ENCODE measurements around the gene PPARG.

GRCh38 chr3:12462159-12462947 is 173.5 kb downstream of the PPARG start:
- TF ChIP-seq POLR2A (IDR thresholded peaks at IDR 0.05; ENCODE audit: low read depth, low read length) (no peak), EZH2 (IDR thresholded peaks at IDR 0.05; ENCODE audit: borderline replicate concordance, low read depth, low read length, severe bottlenecking) (no peak), CTCF (IDR thresholded peaks at IDR 0.05; ENCODE audit: extremely low read depth in 1 of 2, insufficient read depth in 1 of 2, low read depth in 1 of 2, low read length in 2 of 2) (no peak), POLR2AphosphoS5 (IDR thresholded peaks at IDR 0.05; ENCODE audit: insufficient read depth, low read depth, low read length) (no peak), FOS (IDR thresholded peaks at IDR 0.05; ENCODE audit: borderline replicate concordance, insufficient read depth, low read length) (peak; percentile 74), MYC (IDR thresholded peaks at IDR 0.05; ENCODE audit: low read depth, low read length) (no peak), MAX (IDR thresholded peaks at IDR 0.05; ENCODE audit: insufficient read depth, insufficient read length) (no peak), JUN (IDR thresholded peaks at IDR 0.05; ENCODE audit: borderline replicate concordance, insufficient read depth, insufficient read length, low read depth) (no peak), GATA2 (IDR thresholded peaks at IDR 0.05; ENCODE audit: insufficient read depth, insufficient read length, low read depth, low read length) (peak; percentile 62)

Measured in endothelial cell of umbilical vein (primary cell).